Measurements from ENCODE around the gene UVRAG.
"Not testable (repeated sequence)": the region's sequence is repeated elsewhere in the genome, so short reads cannot be mapped to it uniquely, and the experiment has no call there.

Gene UVRAG

DNA sequence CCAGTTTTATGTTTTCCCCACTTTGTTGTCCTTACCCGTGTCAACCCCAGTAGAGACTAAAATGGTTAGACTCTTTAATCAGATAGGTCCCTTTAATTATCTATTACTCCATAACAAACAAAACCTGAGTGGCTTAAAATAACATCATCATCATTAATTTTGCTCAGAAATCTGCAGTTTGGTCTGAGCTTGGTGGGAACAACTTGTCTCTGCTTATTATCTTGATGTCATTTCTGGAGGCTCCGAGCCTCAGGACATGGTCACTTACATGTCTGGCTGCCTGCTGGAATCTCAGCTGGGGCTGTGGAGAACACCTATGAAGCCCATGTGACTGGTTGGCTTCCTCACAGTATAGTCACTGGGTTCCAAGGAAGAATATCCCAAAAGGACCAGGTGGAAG lies 26.7 kb downstream of the UVRAG start:
- no peak for DNase-seq (ENCODE audit: low read depth in 2 of 2)

DNA sequence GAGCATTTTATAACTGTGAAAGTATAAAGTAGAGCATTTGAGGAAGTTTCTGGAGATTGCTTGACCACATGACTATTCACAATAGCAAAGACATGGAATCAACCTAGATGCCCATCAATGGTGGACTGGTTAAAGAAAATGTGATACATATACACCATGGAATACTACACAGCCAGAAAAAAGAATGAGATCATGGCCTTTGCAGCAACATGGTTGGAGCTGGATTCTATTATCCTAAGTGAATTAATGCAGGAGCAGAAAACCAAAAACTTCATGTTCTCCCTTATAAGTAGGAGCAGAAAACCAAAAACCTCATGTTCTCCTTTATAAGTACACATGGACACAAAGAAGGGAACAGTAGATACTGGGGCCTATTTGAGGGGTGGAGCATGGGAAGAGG lies 30.3 kb downstream of the UVRAG start:
- no peak for DNase-seq (ENCODE audit: low read depth in 2 of 2)

- DNase-seq (ENCODE audit: low read depth in 2 of 2), result no peak
Observed at GRCh38 chr11:75849894-75850293, 34.9 kb downstream of the UVRAG start.

- no peak for DNase-seq (ENCODE audit: low read depth in 2 of 2)
Observed at GRCh38 chr11:75850787-75851186, 35.8 kb downstream of the UVRAG start.

DNA sequence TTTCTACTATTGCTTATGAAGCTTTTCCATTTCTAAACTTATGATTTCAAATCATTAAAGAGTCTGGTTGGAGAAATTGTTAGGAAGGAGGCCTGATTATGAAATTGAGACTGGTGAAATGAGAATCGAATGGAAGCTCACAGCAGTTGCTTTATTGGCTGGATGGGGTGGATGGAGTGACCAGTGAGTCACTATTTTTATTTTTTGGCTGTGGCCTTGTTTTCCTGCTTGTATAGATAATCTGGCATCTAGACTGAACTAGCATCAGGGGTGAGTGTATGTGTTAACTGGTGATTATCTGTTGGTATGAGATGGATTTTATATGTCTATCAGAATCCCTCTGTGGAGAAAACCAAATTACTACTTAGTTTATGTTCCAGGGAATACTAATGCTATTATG lies 36.2 kb downstream of the UVRAG start:
- no peak for DNase-seq (ENCODE audit: low read depth in 2 of 2)

GRCh38 chr11:75852406-75853017 lies 37.5 kb downstream of the UVRAG start:
- DNase-seq (ENCODE audit: low read depth in 2 of 2), result no peak

DNA sequence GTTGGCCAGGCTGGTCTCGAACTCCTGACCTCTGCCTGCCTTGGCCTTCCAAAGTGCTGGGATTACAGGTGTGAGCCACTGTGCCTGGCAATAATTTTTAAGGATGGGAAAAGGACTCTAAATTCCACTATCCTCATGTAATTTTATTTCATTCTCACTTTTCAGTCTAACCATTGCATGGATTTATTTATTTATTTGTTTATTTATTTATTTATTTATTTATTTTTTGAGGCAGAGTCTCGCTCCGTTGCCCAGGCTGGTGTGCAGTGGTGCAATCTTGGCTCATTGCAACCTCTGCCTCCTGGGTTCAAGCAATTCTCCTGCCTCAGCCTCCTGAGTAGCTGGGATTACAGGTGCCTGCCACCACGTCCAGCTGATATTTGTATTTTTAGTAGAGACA lies 38.6 kb downstream of the UVRAG start:
- DNase-seq (ENCODE audit: low read depth in 2 of 2), result not testable (repeated sequence)

- no peak for DNase-seq (ENCODE audit: low read depth in 2 of 2)
Observed at GRCh38 chr11:75853971-75854370, 39.0 kb downstream of the UVRAG start.

DNA sequence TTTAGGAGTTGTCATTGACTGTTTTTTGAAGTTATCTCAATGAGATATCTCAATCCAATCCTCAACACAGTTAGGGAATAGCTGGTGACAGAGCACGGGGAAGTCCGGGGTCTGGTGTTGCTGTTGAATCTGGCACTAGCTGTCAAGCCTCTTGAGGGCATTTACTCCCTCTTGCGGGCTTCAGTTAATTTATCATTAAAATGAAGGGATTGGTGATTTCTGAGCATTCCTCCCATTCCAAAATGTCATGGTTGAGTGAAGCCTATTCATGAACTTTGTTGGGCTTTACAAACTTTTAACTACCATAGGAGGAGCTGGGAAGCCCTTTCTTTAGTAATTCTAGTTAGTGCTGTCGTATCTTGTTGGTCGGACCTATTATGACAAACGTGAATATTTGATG lies 40.2 kb downstream of the UVRAG start:
- DNase-seq (ENCODE audit: low read depth in 2 of 2), result no peak

DNA sequence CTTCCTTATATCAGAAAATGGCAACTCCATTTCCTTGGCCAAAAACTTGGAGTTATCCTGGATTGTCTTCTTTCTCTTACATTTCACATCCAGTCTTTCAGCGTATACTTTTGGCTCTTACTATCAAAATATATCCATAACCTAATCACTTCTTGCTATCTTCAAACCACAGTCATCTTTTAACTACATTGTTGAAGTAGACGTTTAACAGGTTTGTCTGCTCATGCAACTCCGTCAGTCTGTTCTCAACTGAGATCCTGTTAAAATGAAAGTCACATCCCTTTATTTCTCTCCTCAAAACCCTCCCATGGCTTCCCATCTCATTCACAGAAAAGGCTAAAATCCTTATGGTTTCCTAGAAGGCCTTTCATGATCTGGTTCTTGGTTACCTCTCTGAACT lies 41.9 kb downstream of the UVRAG start:
- no peak for DNase-seq (ENCODE audit: low read depth in 2 of 2)

GRCh38 chr11:75858042-75858441 lies 43.0 kb downstream of the UVRAG start:
- no peak for DNase-seq (ENCODE audit: low read depth in 2 of 2)

GRCh38 chr11:75858613-75859012 lies 43.6 kb downstream of the UVRAG start:
- no peak for DNase-seq (ENCODE audit: low read depth in 2 of 2)

DNA sequence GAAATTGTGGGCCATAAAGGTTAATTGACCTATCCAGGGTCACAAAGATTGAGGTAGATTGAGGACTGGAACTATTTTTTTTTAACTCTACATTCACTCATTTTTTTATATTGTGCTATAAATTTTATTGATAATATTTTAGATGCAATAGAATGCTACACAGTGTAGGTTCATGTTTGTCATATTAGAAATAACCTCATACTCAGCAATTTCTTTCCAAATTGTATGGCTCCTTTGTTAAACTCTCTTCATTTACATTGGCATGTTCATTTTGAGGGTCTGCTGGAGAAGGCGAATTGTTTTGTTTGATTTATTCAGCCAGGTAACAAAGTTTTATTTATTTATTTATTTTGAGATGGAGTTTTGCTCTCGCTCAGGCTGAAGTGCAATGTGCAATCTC lies 44.6 kb downstream of the UVRAG start:
- no peak for DNase-seq (ENCODE audit: low read depth in 2 of 2)

DNA sequence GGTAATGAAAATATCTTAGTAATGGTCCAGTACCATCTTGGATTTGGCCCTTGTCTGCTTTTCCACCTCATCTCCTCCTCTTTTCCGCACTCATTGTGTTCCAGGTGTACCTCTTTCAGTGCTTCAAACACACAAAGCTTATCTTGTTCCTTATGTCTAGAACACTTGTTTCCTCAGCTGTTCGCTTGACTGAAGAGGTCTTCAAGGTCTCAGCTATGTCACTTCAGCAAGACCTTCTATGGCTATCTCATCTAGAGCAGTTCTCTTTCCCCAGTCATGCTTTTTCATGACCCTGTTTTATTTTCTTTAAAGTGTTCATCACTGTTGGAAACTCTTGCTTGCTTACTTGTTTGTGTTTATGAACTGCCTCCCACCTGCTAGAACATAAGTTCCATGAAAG lies 47.4 kb downstream of the UVRAG start:
- DNase-seq (ENCODE audit: low read depth in 2 of 2), result no peak

DNA sequence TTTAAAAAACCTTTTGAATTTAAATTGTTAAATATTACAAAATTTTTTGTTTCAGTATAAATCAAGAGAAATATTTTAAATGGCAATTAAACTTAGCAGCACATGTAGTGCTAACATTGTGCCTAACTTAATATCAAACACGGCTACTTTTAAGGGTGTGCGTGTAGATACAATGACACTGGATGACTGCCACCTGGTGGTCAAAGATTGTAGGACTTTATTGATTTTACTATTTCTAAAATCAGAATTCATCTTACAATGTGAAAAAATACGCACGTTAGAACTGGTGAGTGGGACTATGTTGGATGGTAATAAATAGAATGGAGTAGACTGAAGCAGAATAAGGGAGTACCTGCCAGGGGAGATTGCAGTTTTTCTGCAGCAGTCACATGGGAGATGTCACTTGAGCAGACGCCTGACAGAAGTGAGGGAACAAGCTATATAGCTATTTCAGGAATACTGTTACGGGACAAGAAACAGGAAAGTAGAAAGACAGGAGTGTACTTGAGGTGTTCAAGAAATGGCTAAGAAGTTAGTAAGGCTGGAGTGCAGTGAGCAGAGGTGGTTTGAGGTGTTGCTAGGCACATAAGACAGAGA lies 52.9 kb downstream of the UVRAG start:
- peak in 1 of 2 donors; percentile 25 for DNase-seq (ENCODE audit: low read depth in 2 of 2)

DNA sequence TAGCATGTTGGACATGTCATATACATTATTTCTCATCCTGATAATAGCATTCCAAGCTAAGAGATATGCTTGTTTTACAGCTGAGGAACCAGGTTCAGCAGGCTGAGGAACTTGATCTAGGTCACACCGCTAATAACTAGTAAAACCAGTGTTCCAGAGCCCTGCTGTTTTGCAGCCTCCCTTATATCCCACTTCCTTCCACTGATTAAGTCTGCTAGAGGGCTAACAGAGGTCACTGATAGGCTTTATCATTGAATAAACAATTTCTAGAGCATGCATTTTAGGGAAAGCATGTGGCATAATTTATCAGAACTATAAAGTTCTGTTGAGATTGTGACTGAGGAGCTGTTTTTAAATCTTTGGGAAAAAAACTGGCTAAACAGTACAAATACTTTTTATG lies 54.0 kb downstream of the UVRAG start:
- no peak for DNase-seq (ENCODE audit: low read depth in 2 of 2)

- no peak for DNase-seq (ENCODE audit: low read depth in 2 of 2)
Observed at GRCh38 chr11:75869661-75870455, 54.8 kb downstream of the UVRAG start.

- DNase-seq (ENCODE audit: low read depth in 2 of 2), result no peak
Observed at GRCh38 chr11:75872887-75873416, 57.9 kb downstream of the UVRAG start.

DNA sequence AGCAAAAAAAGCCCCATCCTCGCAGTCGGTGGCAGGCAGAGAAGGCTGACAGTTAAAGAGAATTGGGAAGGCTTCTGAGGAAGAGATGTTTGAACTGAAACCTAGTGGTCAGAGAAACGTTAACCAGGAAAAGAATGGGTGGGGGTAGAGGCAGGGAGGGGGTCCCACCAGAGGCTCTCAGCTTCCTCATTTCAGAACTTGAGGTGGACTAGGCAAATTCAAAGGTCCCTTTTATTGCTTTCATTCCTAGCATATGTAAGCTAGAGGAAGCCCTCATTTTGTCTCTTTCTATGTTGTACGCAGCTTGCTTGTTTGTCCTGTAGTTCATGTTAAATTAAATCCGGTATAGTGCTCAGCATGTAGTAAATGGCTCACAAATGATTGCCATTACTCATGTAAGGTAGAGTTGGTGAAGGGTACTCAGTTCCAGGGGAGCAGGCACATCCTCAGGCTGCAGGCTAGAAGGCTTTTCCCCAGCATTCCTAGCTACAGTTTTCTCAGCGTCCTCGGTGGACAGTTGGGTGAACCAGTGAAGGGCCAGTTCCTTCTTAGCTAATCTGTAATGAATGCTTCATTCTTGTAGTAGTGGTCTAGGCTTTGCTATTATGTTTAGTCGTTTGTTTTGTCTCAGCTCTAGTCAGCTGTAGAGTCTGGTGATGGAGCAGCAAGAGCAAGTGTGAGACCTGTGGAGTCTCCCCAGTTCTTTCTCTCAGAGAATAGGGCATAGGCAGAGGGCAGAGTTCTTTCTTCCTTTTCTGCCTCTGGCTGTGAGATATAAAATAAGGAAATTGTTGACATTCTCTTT lies 58.6 kb downstream of the UVRAG start:
- DNase-seq (ENCODE audit: low read depth in 2 of 2), result no peak

DNA sequence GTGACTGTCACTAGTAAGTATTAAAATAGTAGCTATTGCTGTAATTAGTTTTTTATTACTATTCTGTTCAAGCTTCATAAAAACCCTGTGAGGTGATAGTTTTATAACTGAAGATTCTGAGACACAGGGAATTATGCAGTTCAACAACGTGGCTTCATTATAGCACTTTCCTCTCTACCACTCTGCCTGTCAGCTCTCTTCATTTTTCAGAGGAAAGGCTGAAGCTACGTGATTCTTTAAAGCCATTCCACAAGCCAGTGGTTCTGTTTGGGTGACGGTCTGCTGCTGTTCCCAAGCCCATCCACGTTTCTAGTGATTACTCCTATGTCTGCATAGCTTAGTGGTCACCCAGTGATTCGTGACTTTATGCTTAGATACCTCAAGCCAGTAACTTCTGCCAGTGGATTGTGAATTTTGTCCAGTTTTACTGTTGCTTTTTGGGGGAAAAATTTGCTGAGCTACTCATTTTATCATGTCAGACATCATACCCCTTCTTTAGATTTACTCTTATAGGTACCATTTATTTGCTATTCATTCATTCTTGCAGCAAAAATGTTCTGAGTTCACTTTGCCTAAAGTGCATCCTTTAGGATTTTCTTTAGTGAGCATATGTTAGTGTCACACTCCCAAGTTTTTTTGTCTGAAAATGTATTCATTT lies 59.8 kb downstream of the UVRAG start:
- DNase-seq (ENCODE audit: low read depth in 2 of 2), result no peak

GRCh38 chr11:75877327-75877726 lies 62.3 kb downstream of the UVRAG start:
- not testable (repeated sequence) for DNase-seq (ENCODE audit: low read depth in 2 of 2)

DNA sequence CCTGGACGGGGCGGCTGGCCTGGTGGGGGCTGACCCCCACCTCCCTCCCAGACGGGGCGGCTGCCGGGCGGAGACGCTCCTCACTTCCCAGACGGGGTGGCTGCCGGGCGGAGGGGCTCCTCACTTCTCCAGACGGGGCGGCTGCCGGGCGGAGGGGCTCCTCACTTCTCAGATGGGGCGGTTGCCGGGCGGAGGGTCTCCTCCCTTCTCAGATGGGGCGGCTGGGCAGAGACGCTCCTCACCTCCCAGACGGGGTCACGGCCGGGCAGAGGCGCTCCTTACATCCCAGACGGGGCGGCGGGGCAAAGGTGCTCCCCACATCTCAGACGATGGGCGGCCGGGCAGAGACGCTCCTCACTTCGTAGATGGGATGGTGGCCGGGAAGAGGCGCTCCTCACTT lies 62.9 kb downstream of the UVRAG start:
- not testable (repeated sequence) for DNase-seq (ENCODE audit: low read depth in 2 of 2)
